Fibroblast of lung (primary cell): Measurements from ENCODE around the gene ZNF526.

ENCODE experiments used
- CTCF ChIP-seq, 2 donors: IDR thresholded peaks in 1 of 2; conservative IDR thresholded peaks in 1 of 2; 1 replicate in 1 of 2; 2 replicates in 1 of 2; pipeline ENCODE4 v1.5.1; 2011 to 2012; ENCODE audit warnings: low read length in 2 of 2, control low read depth in 1 of 2, inconsistent platforms in 1 of 2, low read depth in 1 of 2, mild to moderate bottlenecking in 1 of 2
- EZH2 ChIP-seq: IDR thresholded peaks from 2 replicates; pipeline ENCODE4 v1.5.1; 2012; ENCODE audit warnings: low read length, control low read depth, mild to moderate bottlenecking; ENCODE audit errors: missing control alignments

GRCh38 chr19:42245231-42245630 lies 25.1 kb downstream of the ZNF526 start:
- no peak for TF ChIP-seq CTCF (conservative IDR thresholded peaks at IDR 0.05 in 1 of 2, IDR thresholded peaks at IDR 0.05 in 1 of 2; ENCODE audit: low read depth in 1 of 2, low read length in 2 of 2)
- no peak for TF ChIP-seq EZH2
